Ovary (tissue), 9 donors: Measurements from ENCODE around the gene HGS. TPM values are rescaled to one million over a fixed set of nuclear protein-coding genes. Genes with fewer than 3 reads are reported as not detected.
"Not testable (repeated sequence)": the region's sequence is repeated elsewhere in the genome, so short reads cannot be mapped to it uniquely, and the experiment has no call there.

ENCODE experiments used
- DNase-seq, 5 donors: peaks; one replicate each; pipeline ENCODE4 v3.0.0-alpha.2; 2019 to 2020
- H3K27ac ChIP-seq, 2 donors: fragments of 200-600 bp; one replicate each; pipeline versions ENCODE4 v1.5.1 to v1.8.0; 2019 to 2022
- H3K27me3 ChIP-seq: fragments of 200-600 bp; one replicate; pipeline ENCODE4 v1.8.0; 2022
- H3K36me3 ChIP-seq: fragments of 200-600 bp; sonication (generic); one replicate; pipeline ENCODE4 v1.5.1; 2019
- H3K4me1 ChIP-seq: one replicate; pipeline ENCODE4 v1.8.1; 2013; ENCODE audit warnings: mild to moderate bottlenecking, moderate library complexity; ENCODE audit not compliant: insufficient read depth
- H3K4me3 ChIP-seq: fragments of 200-600 bp; sonication (generic); one replicate; pipeline ENCODE4 v1.5.1; 2017
- H3K9me3 ChIP-seq, 2 donors: fragments of 200-600 bp in 1 of 2; sonication (generic) in 1 of 2; one replicate each; pipeline versions ENCODE4 v1.5.1 to v1.8.1; 2013 to 2019; ENCODE audit warnings: mild to moderate bottlenecking in 1 of 2, moderate library complexity in 1 of 2
- EP300 ChIP-seq: sonication (generic); formaldehyde crosslinking; IDR thresholded peaks from one replicate; pipeline ENCODE4 v1.6.1; 2017; ENCODE audit warnings: antibody characterized with exemption
- POLR2A ChIP-seq: fragments of 450-650 bp; IDR thresholded peaks from one replicate; pipeline ENCODE4 v1.6.1; 2017; ENCODE audit warnings: antibody characterized with exemption, mild to moderate bottlenecking, moderate library complexity
- WGBS, 3 donors: extraction: QIAGEN DNeasy Blood & Tissue Kit in 1 of 3; methylation state at CpG; one replicate each; pipeline versions ENCODE4 v1.1.5 to v1.1.7; 2013 to 2017; 5-methylcytosine and 5-hydroxymethylcytosine counted together
- intact Hi-C, 4 donors: fragments of 100-400 bp; cut with DNase I; formaldehyde crosslinking; loops; one replicate each; pipeline versions ENCODE4 v1.11.0 to v1.15.1; 2022 to 2023
- polyA plus RNA-seq, 2 donors: library from polyadenylated mRNA; stranded (reverse); fragments of 200-250 nt in 1 of 2; fragments of 350-450 nt in 1 of 2; fragmentation: Illumina TruSeq in 1 of 2; extraction: RNeasy Lipid Tissue Mini Kit (QIAGEN cat#74804) in 1 of 2; gene quantifications; one replicate each; pipeline ENCODE4 v1.2.3, GENCODE V29; 2013 to 2014
- total RNA-seq, 7 donors: library from RNA; depleted of rRNA in 2 of 7; stranded (reverse); fragments of >200 nt in 2 of 7; fragmentation: NEBNext Ultra II Directional in 3 of 7; extraction: Animal tissue kit (Norgen Biotek cat#: 25700) in 3 of 7; gene quantifications; one replicate each; pipeline versions ENCODE4 v1.1.0 to v1.2.4, GENCODE V29; 2016 to 2023
- TF ChIP-seq, protein P1 (sequence below), 3 donors: fragments of 450-650 bp in 2 of 3; fragments of 200-600 bp in 1 of 3; IDR thresholded peaks; one replicate each; pipeline versions ENCODE4 v1.5.1 to v1.8.0; 2016 to 2022; ENCODE audit warnings: antibody characterized with exemption in 3 of 3, mild to moderate bottlenecking in 1 of 3
- donor health status: DM: no; HTN: no; CAD: no; lungs with moderate emphysema.
- donor health status: DM: no; HTN: no; CAD: no.
- donor health status: Bipolar disorder and iron deficiency.
- donor health status: DM: yes; HTN: yes; CAD: no.
- donor health status: DM: no; HTN: no; CAD: no.
- donor health status: DM: yes; HTN: yes; CAD: no.

Gene HGS
- total and polyA plus RNA-seq, 9 donors = 39.1 to 91.5 (median 73.4) TPM

DNA sequence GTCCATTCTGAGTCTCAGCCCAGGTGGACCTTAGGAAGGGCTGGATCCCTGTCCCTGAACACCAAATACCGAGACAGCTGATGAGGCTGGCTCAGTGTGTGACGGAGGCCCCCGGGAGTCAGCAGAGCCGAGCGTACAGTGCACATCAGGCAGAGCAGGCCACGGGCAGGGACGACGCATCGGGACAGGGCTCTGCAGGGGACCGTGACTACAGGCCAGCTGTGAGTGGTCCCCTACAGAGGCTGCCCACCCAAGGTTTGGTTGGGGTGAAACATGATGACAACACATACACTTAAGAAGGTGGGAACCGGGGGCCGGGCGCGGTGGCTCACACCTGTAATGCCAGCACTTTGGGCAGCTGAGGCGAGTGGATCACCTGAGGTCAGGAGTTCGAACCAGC lies 10.9 kb upstream of the HGS start:
- Histone ChIP-seq H3K27ac (no peak overlapping the region), H3K27me3 (no peaks in the 10 kb centered on the region), H3K36me3 (no peaks in the 10 kb centered on the region), H3K4me3 (no peak overlapping the region), H3K4me1 (no peaks in the 10 kb centered on the region), H3K9me3 (no peaks in the 10 kb centered on the region)
- no peak for DNase-seq
- WGBS, 3 donors = 89 to 95% (median 93%) methylated on average over 16 of the region's 16 CpGs
- intact Hi-C loops = no loop called here
- TF ChIP-seq, protein P1, sequence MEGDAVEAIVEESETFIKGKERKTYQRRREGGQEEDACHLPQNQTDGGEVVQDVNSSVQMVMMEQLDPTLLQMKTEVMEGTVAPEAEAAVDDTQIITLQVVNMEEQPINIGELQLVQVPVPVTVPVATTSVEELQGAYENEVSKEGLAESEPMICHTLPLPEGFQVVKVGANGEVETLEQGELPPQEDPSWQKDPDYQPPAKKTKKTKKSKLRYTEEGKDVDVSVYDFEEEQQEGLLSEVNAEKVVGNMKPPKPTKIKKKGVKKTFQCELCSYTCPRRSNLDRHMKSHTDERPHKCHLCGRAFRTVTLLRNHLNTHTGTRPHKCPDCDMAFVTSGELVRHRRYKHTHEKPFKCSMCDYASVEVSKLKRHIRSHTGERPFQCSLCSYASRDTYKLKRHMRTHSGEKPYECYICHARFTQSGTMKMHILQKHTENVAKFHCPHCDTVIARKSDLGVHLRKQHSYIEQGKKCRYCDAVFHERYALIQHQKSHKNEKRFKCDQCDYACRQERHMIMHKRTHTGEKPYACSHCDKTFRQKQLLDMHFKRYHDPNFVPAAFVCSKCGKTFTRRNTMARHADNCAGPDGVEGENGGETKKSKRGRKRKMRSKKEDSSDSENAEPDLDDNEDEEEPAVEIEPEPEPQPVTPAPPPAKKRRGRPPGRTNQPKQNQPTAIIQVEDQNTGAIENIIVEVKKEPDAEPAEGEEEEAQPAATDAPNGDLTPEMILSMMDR (IDR thresholded peaks at IDR 0.05) = no peak
- TF ChIP-seq POLR2A = no peak

DNA sequence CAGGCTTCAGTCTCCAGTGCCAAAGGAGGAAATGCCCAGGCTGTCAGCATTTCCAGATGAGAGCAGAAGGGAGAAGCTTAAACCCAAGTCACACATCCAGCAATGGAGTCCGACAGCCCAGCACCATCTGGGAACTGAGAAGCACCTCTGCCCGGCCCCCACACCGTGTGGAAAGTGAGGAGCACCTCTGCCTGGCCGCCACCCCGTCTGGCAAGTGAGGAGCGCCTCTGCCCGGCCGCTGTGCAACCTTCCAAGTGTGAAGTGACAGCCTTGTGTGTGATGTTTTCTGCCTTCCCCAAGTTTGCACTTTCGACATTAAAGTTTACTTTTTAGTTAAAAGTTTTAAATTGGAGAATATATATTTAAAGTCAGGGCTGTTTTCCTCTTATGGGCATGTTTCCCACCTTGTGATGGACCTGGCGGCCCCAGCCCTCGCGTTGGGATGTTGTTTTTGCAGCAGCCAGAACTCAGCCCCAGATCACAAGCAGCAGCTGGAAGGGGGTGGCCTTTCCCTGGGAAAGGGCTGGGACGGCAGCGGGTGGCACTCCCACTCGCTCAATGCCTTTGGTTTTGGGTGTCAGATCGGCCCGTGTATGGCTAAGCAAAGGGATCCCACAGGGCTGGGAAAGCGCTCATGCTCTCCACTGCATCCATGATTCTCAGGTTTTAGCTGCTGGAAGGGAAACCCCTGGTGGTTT lies 10.1 kb upstream of the HGS start:
- Histone ChIP-seq H3K4me3 (no peak overlapping the region), H3K4me1 (no peaks in the 10 kb centered on the region), H3K27ac (no peak overlapping the region), H3K36me3 (no peaks in the 10 kb centered on the region), H3K27me3 (no peaks in the 10 kb centered on the region), H3K9me3 (no peaks in the 10 kb centered on the region)
- no peak for DNase-seq
- TF ChIP-seq, protein P1 (IDR thresholded peaks at IDR 0.05) = no peak
- TF ChIP-seq EP300 (no peak), POLR2A (no peak)
- intact Hi-C loops = no loop called here
- WGBS, 3 donors = 62 to 67% (median 66%) methylated on average over 18 of the region's 18 CpGs

DNA sequence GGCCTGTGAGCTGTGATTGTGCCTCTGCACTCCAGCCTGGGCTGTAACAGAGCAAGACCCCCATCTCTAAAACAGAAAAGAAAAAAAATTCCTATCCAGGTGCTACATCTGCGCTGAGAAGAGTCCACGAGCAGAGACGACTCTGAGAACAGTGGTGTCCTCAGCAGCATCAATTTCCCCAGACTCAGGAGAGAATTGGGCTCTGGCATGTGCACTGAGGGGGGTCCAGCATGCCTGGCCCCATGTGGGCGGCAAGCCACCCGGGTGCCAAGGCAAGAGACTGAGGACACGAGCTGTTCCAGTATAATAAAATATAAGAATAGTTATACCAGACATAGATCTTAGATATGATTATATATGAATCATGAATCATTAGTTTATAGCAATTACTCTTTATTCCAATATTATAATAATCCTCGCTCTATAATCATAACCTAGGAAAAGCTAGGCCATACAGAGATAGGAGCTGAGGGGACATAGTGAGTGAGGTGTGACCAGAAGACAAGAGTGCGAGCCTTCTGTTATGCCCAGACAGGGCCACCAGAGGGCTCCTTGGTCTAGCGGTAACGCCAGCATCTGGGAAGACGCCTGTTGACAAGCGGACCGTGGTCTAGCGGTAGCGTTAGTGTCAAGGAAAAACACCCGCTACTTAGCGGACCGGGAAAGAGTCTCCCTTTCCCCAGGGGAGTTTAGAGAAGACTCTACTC lies 8.1 kb upstream of the HGS start:
- H3K4me3 ChIP-seq, intact Hi-C loops, H3K4me1 ChIP-seq, DNase-seq, H3K27ac ChIP-seq, H3K9me3 ChIP-seq, H3K27me3 ChIP-seq, H3K36me3 ChIP-seq: not testable (repeated sequence)
- TF ChIP-seq, protein P1 (IDR thresholded peaks at IDR 0.05) = peak in 2 of 3 donors; percentile 36 to 40
- 30 to 36% (median 33%) methylated on average over 18 of the region's 18 CpGs for WGBS, 3 donors

DNA sequence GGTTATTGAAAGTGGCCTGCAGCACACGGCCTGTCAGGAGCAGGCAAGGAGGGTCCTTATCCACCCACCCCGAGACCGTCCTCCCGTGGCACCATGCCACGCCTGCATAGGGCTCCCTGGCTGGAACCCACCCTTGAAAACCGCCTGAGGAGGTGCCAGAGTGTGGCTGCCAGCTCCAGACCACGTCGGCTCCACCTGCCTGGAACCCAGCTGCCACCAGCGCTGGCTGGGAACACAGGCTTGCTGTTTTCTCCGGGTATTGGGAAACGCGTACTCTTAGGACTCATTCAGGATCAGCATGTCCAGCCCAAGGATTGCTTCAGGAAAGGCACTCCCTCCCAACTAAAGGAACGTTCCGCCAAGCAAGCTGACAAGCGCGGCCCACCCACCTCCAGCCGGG lies 6.9 kb upstream of the HGS start:
- H3K27ac ChIP-seq = no peak overlapping the region
- DNase-seq = no peak
- intact Hi-C loops = no loop called here
- WGBS, 3 donors = 82 to 87% (median 84%) methylated on average over 17 of the region's 17 CpGs
- H3K4me1 ChIP-seq = no peaks in the 10 kb centered on the region
- no peak for TF ChIP-seq EP300
- TF ChIP-seq, protein P1 (IDR thresholded peaks at IDR 0.05) = no peak
- TF ChIP-seq POLR2A = no peak
- H3K9me3 ChIP-seq = no peaks in the 10 kb centered on the region
- H3K4me3 ChIP-seq = no peak overlapping the region
- no peaks in the 10 kb centered on the region for H3K27me3 ChIP-seq
- no peaks in the 10 kb centered on the region for H3K36me3 ChIP-seq
